ENCODE data around the gene CRIP3. TPM values are rescaled to one million over a fixed set of nuclear protein-coding genes. Genes with fewer than 3 reads are reported as not detected.

Gene CRIP3
- total and polyA plus RNA-seq, 2 of the 13 experiments (the other 11 are each of a cell fraction or from before 2014, with no cell fraction given), result 6.3 to 9.3 TPM

GRCh38 chr6:43268782-43269272, 39.8 kb downstream of the CRIP3 start (continued):
- TF ChIP-seq HMGXB4 (CRISPR knock-in tag; IDR thresholded peaks at IDR 0.05; ENCODE audit: borderline replicate concordance in 1 of 2, low read depth in 1 of 2) (0 out of 4 replicates have a peak, but pooled peaks of 1 of the 2 experiments have one; percentile 3), HHEX (CRISPR knock-in tag; IDR thresholded peaks at IDR 0.05) (no peak), ZNF546 (CRISPR knock-in tag; conservative IDR thresholded peaks at IDR 0.05) (no peak), ISL2 (CRISPR knock-in tag; IDR thresholded peaks at IDR 0.05) (no peak), ZNF558 (CRISPR knock-in tag; IDR thresholded peaks at IDR 0.05; ENCODE audit: borderline replicate concordance) (no peak), ZHX2 (IDR thresholded peaks at IDR 0.05; ENCODE audit: low read depth) (no peak), ZHX2 (CRISPR knock-in tag; IDR thresholded peaks at IDR 0.05; ENCODE audit: borderline replicate concordance) (no peak), TGIF2 (CRISPR knock-in tag; IDR thresholded peaks at IDR 0.05) (no peak), TBL1XR1 (IDR thresholded peaks at IDR 0.05; ENCODE audit: borderline replicate concordance, low read length, partially characterized antibody) (no peak), NFIB (CRISPR knock-in tag; IDR thresholded peaks at IDR 0.05; ENCODE audit: borderline replicate concordance) (no peak), TFAP4 (IDR thresholded peaks at IDR 0.05; ENCODE audit: borderline replicate concordance, low read depth) (no peak), ZNF567 (CRISPR knock-in tag; IDR thresholded peaks at IDR 0.05; ENCODE audit: borderline replicate concordance) (no peak), KLF16 (CRISPR knock-in tag; IDR thresholded peaks at IDR 0.05) (no peak), ZMAT5 (CRISPR knock-in tag; IDR thresholded peaks at IDR 0.05; ENCODE audit: borderline replicate concordance, low read depth) (no peak), POLR2G (IDR thresholded peaks at IDR 0.05; ENCODE audit: low read depth, low read length) (no peak), MATR3 (CRISPR knock-in tag; IDR thresholded peaks at IDR 0.05) (no peak), ZNF496 (CRISPR knock-in tag; IDR thresholded peaks at IDR 0.05; ENCODE audit: insufficient replicate concordance) (no peak), NBN (conservative IDR thresholded peaks at IDR 0.05) (no peak), REPIN1 (CRISPR knock-in tag; IDR thresholded peaks at IDR 0.05; ENCODE audit: borderline replicate concordance, low read depth) (no peak; the same call in 1 of the 2 replicates), CBFB (CRISPR knock-in tag; IDR thresholded peaks at IDR 0.05) (no peak)
- TF ChIP-seq, protein P1, sequence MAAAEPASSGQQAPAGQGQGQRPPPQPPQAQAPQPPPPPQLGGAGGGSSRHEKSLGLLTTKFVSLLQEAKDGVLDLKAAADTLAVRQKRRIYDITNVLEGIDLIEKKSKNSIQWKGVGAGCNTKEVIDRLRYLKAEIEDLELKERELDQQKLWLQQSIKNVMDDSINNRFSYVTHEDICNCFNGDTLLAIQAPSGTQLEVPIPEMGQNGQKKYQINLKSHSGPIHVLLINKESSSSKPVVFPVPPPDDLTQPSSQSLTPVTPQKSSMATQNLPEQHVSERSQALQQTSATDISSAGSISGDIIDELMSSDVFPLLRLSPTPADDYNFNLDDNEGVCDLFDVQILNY (CRISPR knock-in tag; conservative IDR thresholded peaks at IDR 0.05), result no peak
